ENCODE results near the gene BACH1. TPM values are rescaled to one million over a fixed set of nuclear protein-coding genes. Genes with fewer than 3 reads are reported as not detected.
A peak's percentile ranks its signal among the peaks of the same experiment; 100 is the strongest.
"Not testable (repeated sequence)": the region's sequence is repeated elsewhere in the genome, so short reads cannot be mapped to it uniquely, and the experiment has no call there.

BACH1 gene
- total RNA-seq, 1 donor from 2014 or later = 94.7 TPM

DNA sequence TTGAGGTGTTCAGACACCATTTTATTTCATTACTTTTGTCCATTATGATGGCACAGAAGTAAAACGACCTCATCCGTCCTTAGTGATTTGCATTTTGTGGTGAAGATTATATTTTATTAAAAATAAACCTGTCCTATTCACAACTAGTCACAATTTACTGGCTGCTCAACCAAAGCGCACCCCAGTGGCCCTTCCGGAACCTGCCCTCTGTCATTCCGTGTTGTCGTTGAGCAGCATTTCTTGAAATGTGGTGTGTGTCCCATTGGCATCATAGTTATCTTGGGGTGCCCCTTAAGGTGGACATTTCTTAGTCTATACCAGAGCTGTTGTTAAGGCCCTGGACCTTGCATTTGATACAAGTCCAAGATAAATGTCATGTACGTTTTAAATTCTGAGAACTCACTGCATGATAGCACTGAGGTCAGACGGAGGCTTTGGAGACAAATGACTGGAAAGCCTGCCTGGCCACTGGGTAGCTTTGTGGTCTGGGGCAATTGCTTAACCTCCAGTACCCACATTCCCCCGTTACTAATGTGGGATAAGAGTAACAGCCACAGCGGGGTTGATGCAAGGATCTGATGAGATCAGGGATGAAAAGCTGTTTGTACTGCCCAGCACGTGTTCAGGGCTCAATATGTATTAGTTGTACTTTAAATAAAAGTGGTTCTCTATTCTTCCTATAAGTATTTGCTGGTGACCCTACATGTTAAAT lies 36.2 kb downstream of the BACH1 start:
- DNase-seq (ENCODE audit: low spot score) = no peak
- intact Hi-C loops (cut with DNase I) = no loop called here
- no peak for ATAC-seq

DNA sequence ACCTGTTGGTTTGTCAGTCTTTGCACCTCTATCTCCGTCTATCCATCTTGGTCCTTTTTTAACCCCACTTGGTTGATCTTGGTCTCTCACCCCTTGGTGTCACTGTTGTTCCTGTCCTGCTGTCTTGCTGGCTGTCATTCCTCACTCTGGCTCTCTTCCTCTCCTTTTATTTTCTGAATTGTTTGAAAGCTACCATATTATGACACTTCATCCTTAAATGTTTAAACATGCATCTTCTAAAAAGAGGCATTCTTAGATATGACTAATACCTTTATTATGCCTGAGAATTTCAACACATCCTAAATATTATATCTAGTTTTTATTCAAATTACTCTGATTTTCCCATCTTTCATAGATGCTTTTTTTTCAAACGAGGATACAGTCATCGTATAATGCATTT lies 37.0 kb downstream of the BACH1 start:
- intact Hi-C loops (cut with DNase I) = no loop called here
- DNase-seq (ENCODE audit: low spot score) (no peak), ATAC-seq (no peak)

DNA sequence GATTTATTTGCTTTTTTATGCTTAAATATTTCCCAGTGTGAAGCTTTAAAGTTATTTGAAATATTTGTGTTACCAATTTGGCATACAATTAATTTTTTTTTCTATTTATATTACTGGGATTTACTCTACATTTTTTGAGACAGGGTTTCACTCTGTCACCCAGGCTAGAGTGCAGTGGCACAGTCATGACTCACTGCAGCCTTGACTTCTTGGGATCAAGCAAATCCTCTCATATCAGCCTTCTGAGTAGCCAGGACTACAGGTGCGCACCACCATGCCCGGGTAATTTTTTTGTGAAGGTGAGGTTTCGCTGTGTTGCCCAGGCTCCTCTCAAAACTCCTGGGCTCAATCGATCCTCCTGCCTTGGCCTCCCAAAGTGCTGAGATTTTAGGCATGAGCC lies 39.5 kb downstream of the BACH1 start:
- DNase-seq (ENCODE audit: low spot score) (no peak), ATAC-seq (no peak)
- intact Hi-C loops (cut with DNase I) = no loop called here

GRCh38 chr21:29340228-29340627 lies 41.5 kb downstream of the BACH1 start:
- no peak for DNase-seq (ENCODE audit: low spot score)
- no peak for ATAC-seq
- intact Hi-C loops (cut with DNase I) = no loop called here

DNA sequence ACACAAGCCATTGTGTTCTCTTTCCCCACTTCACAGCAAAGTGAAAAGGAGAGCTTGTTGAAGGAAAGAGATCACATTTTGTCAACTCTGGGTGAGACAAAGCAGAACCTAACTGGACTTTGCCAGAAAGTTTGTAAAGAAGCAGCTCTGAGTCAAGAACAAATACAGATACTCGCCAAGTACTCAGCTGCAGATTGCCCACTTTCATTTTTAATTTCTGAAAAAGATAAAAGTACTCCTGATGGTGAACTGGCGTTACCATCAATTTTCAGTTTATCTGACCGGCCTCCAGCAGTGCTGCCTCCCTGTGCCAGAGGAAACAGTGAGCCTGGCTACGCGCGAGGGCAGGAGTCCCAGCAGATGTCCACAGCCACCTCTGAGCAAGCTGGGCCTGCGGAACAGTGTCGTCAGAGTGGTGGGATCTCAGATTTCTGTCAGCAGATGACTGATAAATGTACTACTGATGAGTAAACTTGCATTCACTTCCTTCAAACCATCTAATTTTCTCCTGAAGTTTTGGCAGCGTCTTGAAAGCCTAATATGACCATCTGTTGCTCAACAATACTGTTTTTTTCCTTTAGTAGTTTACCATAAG lies 43.7 kb downstream of the BACH1 start:
- ATAC-seq (peak; percentile 94), DNase-seq (ENCODE audit: low spot score) (no peak)
- intact Hi-C loops (cut with DNase I) = no loop called here

DNA sequence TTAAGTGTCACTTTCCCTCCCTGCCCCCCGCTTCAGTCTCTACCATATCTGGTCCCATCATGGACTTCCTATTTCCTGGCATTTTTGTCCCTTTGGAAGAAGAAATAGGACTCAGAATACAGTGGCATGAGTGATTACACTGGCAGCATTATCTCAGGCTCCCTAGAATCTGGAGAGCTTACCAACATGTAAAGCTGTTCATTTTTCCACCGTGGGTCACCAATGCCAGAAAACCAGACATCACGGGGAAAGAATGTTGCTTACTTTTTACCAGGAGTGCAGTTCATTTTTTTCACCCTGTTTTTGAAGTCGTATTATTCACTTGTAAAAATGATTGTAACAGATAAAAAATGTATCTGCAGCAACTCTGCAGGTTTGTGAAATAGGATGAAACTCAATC lies 44.8 kb downstream of the BACH1 start:
- intact Hi-C loops (cut with DNase I) = no loop called here
- DNase-seq (ENCODE audit: low spot score) = no peak
- no peak for ATAC-seq

DNA sequence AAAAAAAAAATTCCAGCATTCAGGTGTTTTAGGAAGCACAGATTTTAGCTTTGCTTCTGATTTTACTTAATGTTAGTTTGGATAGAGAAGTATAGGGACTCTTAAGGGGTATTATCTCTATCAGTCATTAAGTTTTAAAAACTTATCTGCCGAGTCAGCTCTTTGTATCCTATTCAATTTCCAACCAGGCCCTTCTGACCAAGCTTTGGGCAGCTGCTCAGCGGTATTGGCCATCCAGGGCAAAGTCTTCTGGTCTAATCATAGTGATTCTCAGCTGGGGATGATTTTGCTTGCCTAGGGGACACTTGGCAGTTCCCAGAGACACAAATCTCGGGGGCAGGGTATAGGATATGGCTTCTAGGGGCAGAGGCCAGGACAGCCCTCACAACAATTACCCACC lies 47.6 kb downstream of the BACH1 start:
- intact Hi-C loops (cut with DNase I) = no loop called here
- no peak for ATAC-seq

GRCh38 chr21:29346771-29347170 lies 48.0 kb downstream of the BACH1 start:
- intact Hi-C loops (cut with DNase I) = no loop called here
- ATAC-seq (no peak), DNase-seq (ENCODE audit: low spot score) (no peak)

More for the DNA sequence above, 47.6 kb downstream of the BACH1 start:
- DNase-seq (ENCODE audit: low spot score) = no peak

DNA sequence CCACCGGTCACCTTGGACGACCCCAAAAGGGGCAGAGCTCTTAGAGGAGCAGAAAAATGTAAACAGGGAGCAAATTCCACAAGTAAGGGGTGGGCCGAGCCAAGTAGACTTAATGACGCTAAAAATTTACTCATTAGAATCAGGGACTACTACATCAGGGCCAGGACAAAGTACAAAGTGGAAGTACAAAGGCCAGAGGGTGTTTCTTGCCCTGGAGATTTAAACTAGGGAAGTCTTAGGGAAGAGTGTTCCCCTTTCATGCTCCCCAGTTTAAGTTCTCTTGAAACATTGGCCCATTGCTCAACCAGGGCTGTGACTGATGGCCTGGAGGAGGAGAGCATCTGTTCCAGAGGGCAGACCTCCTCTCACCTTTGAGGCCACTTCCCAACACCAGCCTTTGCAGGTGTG lies 48.6 kb downstream of the BACH1 start:
- ATAC-seq (peak; percentile 32), DNase-seq (ENCODE audit: low spot score) (no peak)
- intact Hi-C loops (cut with DNase I) = no loop called here

DNA sequence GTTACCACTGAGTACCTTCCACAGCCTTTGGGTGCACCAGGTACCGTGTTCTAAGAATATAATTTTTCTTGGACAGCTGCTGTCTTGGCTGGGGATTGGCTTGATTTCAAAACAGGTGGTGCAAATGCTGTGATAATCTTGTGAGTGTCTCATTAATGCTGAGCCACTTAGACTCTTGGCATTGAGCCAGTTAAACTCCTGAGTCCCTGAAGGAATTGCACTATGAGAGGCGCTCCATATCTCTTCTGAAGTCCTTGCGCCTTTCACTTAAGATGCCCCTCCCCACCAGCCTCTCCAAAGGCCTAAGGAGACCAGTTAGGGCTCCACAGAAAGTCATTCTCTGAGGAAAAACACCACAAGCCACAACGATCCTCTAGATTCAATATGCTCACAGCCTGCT lies 51.0 kb downstream of the BACH1 start:
- intact Hi-C loops (cut with DNase I) = no loop called here
- no peak for DNase-seq (ENCODE audit: low spot score)
- ATAC-seq = no peak

DNA sequence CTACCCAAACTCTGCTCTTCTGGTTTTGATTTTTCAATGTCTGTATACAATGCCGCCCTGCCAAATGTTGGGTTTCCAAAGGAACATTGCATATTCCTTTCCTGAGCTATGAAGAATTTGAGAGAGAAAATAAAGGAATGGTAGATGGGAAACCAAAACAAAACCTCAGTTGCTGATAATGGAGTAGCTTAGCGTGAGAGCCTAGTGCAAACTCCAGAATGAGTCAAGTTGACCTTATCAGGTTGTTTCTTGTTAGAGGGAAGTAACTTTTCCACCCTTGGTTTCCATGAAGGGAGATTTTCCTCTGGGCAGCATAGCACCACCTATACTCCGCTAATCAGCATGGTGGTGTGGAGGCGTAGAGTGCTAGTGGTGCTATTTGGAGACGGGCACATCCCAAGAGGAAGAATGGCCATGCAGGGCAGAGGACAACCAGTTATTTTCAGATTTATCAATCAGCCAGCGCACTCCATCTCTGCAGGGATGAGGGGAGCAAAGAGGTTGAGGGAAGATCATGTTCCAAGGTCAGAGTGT lies 51.6 kb downstream of the BACH1 start:
- intact Hi-C loops (cut with DNase I) = no loop called here
- ATAC-seq (no peak), DNase-seq (ENCODE audit: low spot score) (no peak)

DNA sequence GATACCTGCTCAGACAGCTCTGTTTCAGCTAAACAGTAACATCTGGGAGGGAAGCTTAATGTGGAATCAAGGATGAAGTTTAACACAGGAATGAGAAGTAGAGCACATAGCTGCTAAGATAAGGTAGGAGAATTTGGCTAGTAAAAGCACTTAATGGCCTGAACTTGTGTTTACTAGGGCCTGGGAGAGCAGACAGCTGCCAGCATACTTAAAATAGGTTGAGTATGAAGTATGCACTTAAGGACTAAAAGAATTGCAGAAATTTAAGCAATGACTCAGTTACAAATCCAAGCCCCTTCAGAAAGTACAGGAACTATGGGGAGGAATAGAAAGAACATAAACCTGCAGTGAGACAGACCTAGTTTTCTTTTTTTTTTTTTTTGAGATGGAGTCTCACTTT lies 53.0 kb downstream of the BACH1 start:
- no peak for ATAC-seq
- no peak for DNase-seq (ENCODE audit: low spot score)
- intact Hi-C loops (cut with DNase I) = no loop called here

GRCh38 chr21:29355043-29355710 lies 56.5 kb downstream of the BACH1 start:
- ATAC-seq; intact Hi-C loops (cut with DNase I); DNase-seq (ENCODE audit: low spot score): not testable (repeated sequence)

GRCh38 chr21:29356291-29356690 lies 57.6 kb downstream of the BACH1 start:
- intact Hi-C loops (cut with DNase I); ATAC-seq; DNase-seq (ENCODE audit: low spot score): not testable (repeated sequence)

- ATAC-seq; intact Hi-C loops (cut with DNase I); DNase-seq (ENCODE audit: low spot score): not testable (repeated sequence)
These were observed 58.1 kb downstream of the BACH1 start for GRCh38 chr21:29356810-29357209.

- ATAC-seq = no peak
- intact Hi-C loops (cut with DNase I) = no loop called here
- no peak for DNase-seq (ENCODE audit: low spot score)
These were observed 61.0 kb downstream of the BACH1 start for GRCh38 chr21:29359718-29360117.

DNA sequence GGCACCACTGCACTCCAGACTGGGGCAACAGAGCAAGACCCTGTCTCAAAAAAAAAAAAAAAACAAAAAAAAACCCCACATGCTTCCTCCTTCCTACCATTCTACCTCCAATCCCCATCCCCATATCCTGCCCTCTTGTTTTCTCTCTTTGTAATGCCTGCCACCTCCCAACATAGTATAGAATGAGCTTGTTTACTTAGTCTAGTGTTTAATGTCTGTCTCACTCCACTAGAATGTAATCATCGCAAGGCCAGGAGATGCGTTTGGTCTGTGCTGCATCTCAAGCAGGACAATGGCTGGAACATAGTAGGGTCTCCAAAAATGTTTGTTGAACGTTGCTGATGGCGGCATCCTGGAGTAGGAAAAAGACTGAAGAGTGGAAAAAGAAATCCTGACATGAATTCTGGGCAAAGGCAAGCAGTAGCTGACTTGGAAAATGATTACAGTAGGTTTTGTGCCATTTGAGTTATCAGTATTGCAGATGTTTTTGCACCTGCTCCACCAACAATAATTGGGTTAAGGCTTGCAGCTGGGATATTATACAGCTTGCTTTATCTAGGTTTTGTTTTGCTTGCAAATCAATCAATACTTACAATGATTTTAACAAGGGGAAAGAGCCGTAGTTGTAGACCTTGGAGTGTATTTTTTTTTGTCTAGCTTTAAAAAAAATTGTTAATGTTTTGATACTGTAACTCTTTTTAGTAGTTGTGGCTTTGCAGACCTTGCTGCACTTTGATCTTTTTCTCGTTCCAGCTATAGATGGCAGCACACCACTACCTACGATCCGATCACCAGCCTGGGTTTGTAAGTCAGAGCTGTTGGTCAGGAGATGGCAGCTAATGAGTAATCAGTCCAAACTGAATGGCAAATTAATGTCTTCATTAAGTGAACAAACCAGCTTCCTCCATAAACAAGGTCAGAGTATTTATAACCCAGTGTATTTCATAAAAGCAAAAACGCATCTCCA lies 62.4 kb downstream of the BACH1 start:
- ATAC-seq = no peak
- intact Hi-C loops (cut with DNase I) = no loop called here

DNA sequence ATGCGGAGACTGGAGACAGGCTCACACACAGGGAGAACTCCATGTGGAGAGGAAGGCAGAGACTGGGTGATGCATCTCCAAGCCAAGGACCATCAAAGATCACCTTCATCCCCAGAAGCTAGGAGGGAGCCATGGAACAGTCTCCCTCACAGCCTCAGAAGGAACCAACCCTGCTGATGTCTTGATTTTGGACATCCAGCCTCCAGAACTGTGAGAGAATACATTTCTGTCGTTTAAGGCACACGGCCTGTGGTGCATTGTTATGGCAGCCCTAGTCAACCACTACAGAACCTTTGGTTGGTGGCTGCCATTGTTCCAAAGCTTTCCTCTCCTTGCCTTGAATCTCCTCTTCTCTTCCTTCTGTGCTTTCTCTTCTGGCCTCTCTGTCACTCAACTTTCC lies 64.0 kb downstream of the BACH1 start:
- no peak for ATAC-seq
- intact Hi-C loops (cut with DNase I) = no loop called here

More for the DNA sequence above, 62.4 kb downstream of the BACH1 start:
- DNase-seq (ENCODE audit: low spot score) = no peak

DNA sequence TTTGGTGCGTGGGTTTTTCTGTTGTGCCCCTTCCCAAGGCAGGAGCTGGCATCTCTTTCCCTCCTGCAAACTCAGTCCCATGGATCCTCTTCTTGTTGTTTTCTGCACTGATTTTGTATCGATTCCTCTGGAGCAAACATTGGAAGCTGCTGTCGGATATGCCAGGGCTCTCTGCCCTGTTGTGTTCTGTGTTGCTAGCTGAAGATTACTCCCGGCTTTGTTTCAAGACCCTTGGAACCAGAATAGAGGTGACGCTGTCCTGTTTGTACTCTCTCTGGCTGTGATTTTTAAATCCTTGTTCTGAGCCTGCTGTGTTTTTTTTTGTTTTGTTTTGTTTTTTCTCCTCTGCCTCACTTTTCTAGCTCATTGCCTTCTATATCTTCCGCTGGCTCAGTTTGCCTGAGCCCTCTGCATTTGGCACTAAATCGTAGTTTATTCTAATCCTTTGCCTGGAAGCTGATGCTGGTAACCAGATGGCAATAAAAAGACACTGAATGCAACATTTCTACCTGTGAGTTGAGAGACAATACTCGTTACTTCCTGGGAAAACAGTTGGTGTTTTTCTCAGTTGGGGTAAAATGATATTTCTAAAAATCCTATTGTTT lies 67.0 kb downstream of the BACH1 start:
- intact Hi-C loops (cut with DNase I) = no loop called here
- no peak for ATAC-seq
- no peak for DNase-seq (ENCODE audit: low spot score)

More for the DNA sequence above, 64.0 kb downstream of the BACH1 start:
- no peak for DNase-seq (ENCODE audit: low spot score)
